Measurements from ENCODE around the gene GLRX5. TPM values are rescaled to one million over a fixed set of nuclear protein-coding genes. Genes with fewer than 3 reads are reported as not detected.

The GLRX5 gene
- polyA plus RNA-seq, 2 of the 4 experiments (the other 2 are of a cell fraction): 51.2 to 73.2 TPM

GRCh38 chr14:95537298-95538089 is 2.6 kb downstream of the GLRX5 start:
- TF ChIP-seq HOXB5 (CRISPR knock-in tag; IDR thresholded peaks at IDR 0.05) (no peak), HOXA7 (CRISPR knock-in tag; IDR thresholded peaks at IDR 0.05) (no peak), TFCP2L1 (CRISPR knock-in tag; IDR thresholded peaks at IDR 0.05) (no peak), BHLHE40 (IDR thresholded peaks at IDR 0.05; ENCODE audit: low read depth, low read length) (no peak)
- TF ChIP-seq, protein P1, sequence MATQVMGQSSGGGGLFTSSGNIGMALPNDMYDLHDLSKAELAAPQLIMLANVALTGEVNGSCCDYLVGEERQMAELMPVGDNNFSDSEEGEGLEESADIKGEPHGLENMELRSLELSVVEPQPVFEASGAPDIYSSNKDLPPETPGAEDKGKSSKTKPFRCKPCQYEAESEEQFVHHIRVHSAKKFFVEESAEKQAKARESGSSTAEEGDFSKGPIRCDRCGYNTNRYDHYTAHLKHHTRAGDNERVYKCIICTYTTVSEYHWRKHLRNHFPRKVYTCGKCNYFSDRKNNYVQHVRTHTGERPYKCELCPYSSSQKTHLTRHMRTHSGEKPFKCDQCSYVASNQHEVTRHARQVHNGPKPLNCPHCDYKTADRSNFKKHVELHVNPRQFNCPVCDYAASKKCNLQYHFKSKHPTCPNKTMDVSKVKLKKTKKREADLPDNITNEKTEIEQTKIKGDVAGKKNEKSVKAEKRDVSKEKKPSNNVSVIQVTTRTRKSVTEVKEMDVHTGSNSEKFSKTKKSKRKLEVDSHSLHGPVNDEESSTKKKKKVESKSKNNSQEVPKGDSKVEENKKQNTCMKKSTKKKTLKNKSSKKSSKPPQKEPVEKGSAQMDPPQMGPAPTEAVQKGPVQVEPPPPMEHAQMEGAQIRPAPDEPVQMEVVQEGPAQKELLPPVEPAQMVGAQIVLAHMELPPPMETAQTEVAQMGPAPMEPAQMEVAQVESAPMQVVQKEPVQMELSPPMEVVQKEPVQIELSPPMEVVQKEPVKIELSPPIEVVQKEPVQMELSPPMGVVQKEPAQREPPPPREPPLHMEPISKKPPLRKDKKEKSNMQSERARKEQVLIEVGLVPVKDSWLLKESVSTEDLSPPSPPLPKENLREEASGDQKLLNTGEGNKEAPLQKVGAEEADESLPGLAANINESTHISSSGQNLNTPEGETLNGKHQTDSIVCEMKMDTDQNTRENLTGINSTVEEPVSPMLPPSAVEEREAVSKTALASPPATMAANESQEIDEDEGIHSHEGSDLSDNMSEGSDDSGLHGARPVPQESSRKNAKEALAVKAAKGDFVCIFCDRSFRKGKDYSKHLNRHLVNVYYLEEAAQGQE (IDR thresholded peaks at IDR 0.05): no peak

GRCh38 chr14:95538801-95539509 is 4.1 kb downstream of the GLRX5 start:
- DNase-seq (ENCODE audit: low read depth in 1 of 2, low spot score in 1 of 2): no peak
- no peak for TF ChIP-seq CEBPB (IDR thresholded peaks at IDR 0.05)
- TF ChIP-seq POLR2A (IDR thresholded peaks at IDR 0.05; ENCODE audit: low read length): no peak
- ChIA-PET POLR2A (interaction anchor here (0.5 kb wide), 1 partner anchor 929 kb away, joined by 5 read pairs; no protein-coding TSS in a partner anchor), CTCF (interaction anchor here (1.4 to 3.8 kb wide), 3 partner anchors 12 to 18 kb away, joined by 4 to 18 read pairs (median 4); no protein-coding TSS in a partner anchor)
- no peak overlapping the region for H3K4me3 ChIP-seq
- H3K4me2 ChIP-seq: no peak overlapping the region
- WGBS (ENCODE audit: missing lambda C conversion rate): 92% methylated on average over 14 of the region's 14 CpGs
- H3K27ac ChIP-seq: no peak overlapping the region
- ATAC-seq: no peak
- FAIRE-seq: no peak
- H3K4me1 ChIP-seq: peaks cover 16% of the 10 kb centered on the region
- H3K9me3 ChIP-seq: no peaks in the 10 kb centered on the region

More at GRCh38 chr14:95537298-95538089, 2.6 kb downstream of the GLRX5 start:
- 74% methylated on average over 9 of the region's 9 CpGs for WGBS (ENCODE audit: missing lambda C conversion rate)
- POLR2A ChIA-PET: interaction anchor here (0.5 kb wide), 1 partner anchor 1020 kb away, joined by 4 read pairs; no protein-coding TSS in a partner anchor
- Histone ChIP-seq H3K4me1 (peaks cover 20% of the 10 kb centered on the region), H3K9me3 (no peaks in the 10 kb centered on the region), H3K4me3 (no peak overlapping the region), H3K27ac (no peak overlapping the region), H3K4me2 (peak overlapping the region; percentile 88)
- DNase-seq (ENCODE audit: low read depth in 1 of 2, low spot score in 1 of 2) (no peak), ATAC-seq (no peak), FAIRE-seq (no peak)
- CTCF ChIA-PET: interaction anchor here (0.9 to 3.8 kb wide), 3 partner anchors 10 to 14 kb away, joined by 3 to 18 read pairs (median 3); no protein-coding TSS in a partner anchor

GRCh38 chr14:95540236-95540855 is 5.5 kb downstream of the GLRX5 start:
- Histone ChIP-seq H3K4me1 (peaks cover 16% of the 10 kb centered on the region), H3K9me3 (no peaks in the 10 kb centered on the region), H3K27ac (no peak overlapping the region), H3K4me2 (no peak overlapping the region), H3K4me3 (no peak overlapping the region)
- 95% methylated on average over 6 of the region's 6 CpGs for WGBS (ENCODE audit: missing lambda C conversion rate)
- DNase-seq (ENCODE audit: low read depth in 1 of 2, low spot score in 1 of 2) (no peak), ATAC-seq (no peak), FAIRE-seq (no peak)
- POLR2A ChIA-PET: no interaction called here
- TF ChIP-seq RNF2 (IDR thresholded peaks at IDR 0.05; ENCODE audit: borderline replicate concordance, low read depth) (no peak), CHD4 (IDR thresholded peaks at IDR 0.05; ENCODE audit: borderline replicate concordance) (no peak), RAD21 (conservative IDR thresholded peaks at IDR 0.05 in 1 of 2, IDR thresholded peaks at IDR 0.05 in 1 of 2) (no peak), ESRRA (IDR thresholded peaks at IDR 0.05; ENCODE audit: borderline replicate concordance, low read length) (no peak), BHLHE40 (IDR thresholded peaks at IDR 0.05; ENCODE audit: low read depth, low read length) (no peak), SREBF2 (IDR thresholded peaks at IDR 0.05) (no peak)
- TF ChIP-seq, protein P2, sequence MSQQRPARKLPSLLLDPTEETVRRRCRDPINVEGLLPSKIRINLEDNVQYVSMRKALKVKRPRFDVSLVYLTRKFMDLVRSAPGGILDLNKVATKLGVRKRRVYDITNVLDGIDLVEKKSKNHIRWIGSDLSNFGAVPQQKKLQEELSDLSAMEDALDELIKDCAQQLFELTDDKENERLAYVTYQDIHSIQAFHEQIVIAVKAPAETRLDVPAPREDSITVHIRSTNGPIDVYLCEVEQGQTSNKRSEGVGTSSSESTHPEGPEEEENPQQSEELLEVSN (IDR thresholded peaks at IDR 0.05; ENCODE audit: borderline replicate concordance, low read depth): no peak
- TF ChIP-seq, protein P3, sequence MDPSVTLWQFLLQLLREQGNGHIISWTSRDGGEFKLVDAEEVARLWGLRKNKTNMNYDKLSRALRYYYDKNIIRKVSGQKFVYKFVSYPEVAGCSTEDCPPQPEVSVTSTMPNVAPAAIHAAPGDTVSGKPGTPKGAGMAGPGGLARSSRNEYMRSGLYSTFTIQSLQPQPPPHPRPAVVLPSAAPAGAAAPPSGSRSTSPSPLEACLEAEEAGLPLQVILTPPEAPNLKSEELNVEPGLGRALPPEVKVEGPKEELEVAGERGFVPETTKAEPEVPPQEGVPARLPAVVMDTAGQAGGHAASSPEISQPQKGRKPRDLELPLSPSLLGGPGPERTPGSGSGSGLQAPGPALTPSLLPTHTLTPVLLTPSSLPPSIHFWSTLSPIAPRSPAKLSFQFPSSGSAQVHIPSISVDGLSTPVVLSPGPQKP (IDR thresholded peaks at IDR 0.05; ENCODE audit: low read depth, low read length): no peak
- CTCF ChIA-PET: interaction anchor here (0.9 to 1.8 kb wide), 4 partner anchors 11 to 17 kb away, joined by 3 to 4 read pairs (median 4); no protein-coding TSS in a partner anchor
